GM21423 (cell line): ENCODE measurements around the gene C1orf226.
"Not testable (repeated sequence)": the region's sequence is repeated elsewhere in the genome, so short reads cannot be mapped to it uniquely, and the experiment has no call there.

Experiments
- ATAC-seq: cut with Tn5 transposase; IDR thresholded peaks from one replicate; pipeline ENCODE4 v1.9.1; 2021; ENCODE audit warnings: mild to moderate bottlenecking, moderate library complexity; ENCODE audit not compliant: unreplicated experiment

C1orf226 gene

GRCh38 chr1:162404550-162405160 is 23.1 kb downstream of the C1orf226 start:
- ATAC-seq, result no peak

GRCh38 chr1:162405800-162406199 is 24.3 kb downstream of the C1orf226 start:
- ATAC-seq, result no peak

DNA sequence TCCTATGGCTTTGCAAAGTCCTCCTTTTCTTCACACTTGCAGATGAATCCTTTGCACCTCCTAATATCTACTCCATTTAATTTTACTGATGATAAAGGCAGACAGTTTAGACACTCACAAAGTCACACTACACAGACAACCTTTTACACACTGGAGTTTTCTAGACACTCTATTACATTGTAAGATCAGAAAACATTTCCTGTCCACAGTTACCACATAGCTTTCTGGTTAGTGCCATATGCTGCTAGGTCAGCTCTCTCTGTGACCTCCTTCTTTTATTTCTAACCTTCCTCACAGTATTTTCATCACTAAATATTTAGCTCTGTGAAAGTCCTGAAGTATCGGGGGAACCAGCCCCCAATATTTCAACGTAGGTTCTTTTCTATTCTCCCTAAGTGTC is 25.3 kb downstream of the C1orf226 start:
- no peak for ATAC-seq

- no peak for ATAC-seq
Observed at GRCh38 chr1:162407539-162407938, 26.0 kb downstream of the C1orf226 start.

DNA sequence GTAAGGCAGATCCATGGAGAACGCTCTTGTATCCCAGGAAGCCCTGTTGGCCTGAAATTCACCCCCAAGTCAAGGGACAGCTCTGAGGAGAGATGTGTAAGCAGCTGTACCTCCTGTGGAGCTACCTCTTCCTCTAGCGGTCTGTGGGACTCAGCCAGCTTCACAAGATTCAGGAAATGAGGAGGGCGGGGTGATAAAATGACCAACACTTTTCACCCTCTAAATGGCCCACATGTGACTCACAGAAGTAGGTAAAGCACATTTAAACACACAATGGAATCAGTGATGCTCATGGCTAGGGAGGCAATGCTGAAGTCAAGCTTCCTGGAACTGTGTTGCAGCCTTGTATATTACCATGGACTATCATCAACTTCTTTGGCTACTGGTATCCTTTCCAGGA is 30.5 kb downstream of the C1orf226 start, which contains the start of gene SH2D1B:
Gene SH2D1B (minus strand): TSS at position 135 of the 400 bp plus-strand sequence. CDS start 120 bp downstream, at position 15.
- ATAC-seq, result no peak

- ATAC-seq, result no peak
Observed at GRCh38 chr1:162416215-162416614, 34.7 kb downstream of the C1orf226 start.

DNA sequence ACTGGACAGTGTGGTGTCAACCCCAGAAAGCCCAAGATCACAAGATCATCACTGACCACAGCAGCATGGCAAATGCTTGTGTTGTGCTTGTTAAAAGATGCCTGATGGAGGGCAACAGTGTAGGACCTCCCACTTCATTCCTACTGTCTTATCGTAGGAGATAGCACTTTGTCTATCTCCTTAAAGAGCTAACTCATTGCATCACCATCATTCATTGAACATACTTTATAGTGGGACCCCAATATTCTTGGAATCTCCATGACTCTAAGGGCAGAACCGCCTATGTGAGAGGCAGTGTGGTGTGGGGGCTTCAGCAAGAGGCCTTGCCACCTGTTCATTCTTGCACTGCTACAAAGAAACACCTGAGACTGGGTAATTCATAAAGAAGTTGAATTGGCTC is 35.4 kb downstream of the C1orf226 start:
- ATAC-seq, result no peak

- ATAC-seq, result no peak
Observed at GRCh38 chr1:162417650-162418049, 36.1 kb downstream of the C1orf226 start.

DNA sequence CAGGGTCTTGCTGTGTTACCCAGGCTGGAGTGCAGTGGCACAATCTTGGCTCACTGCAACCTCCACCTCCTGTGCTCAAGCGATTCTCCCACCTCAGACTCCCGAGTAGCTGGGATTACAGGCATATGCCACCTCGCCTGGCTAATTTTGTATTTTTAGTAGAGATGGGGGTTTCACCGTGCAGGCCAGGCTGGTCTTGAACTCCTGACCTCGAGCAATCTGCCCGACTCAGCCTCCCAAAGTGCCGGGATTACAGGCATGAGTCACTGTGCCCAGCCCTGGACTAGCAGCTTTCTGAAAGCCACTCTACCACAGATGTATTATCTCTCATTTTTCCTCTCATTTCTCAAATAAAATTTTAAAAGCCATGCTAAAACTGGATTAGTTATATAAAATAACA is 37.1 kb downstream of the C1orf226 start:
- ATAC-seq, result not testable (repeated sequence)

DNA sequence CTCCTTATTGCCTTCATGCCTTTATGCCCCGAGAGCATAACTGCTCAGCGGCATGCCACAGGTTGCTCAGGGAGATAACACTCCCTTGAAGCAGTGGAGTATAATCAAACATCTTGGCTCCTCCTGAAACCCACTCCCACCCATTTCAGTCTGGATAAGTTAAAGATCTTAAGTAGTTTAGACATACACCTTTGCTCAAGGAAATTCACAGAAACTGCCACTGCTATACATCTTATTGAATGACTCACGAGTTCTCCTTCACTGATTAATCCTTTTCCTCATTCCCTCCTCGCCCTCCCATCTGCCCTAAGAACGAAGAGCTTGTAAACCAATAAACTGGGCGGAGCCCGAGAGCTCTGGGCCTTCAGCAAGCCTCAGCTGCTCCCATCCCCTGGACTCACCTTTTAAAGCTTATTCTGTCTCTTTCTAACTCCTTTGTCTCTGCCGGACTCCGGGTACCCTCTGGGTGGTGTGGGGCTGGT is 38.0 kb downstream of the C1orf226 start:
- ATAC-seq, result not testable (repeated sequence)

- ATAC-seq, result no peak
Observed at GRCh38 chr1:162420120-162420519, 38.6 kb downstream of the C1orf226 start.

GRCh38 chr1:162421258-162422164 is 40.0 kb downstream of the C1orf226 start:
- ATAC-seq, result no peak

DNA sequence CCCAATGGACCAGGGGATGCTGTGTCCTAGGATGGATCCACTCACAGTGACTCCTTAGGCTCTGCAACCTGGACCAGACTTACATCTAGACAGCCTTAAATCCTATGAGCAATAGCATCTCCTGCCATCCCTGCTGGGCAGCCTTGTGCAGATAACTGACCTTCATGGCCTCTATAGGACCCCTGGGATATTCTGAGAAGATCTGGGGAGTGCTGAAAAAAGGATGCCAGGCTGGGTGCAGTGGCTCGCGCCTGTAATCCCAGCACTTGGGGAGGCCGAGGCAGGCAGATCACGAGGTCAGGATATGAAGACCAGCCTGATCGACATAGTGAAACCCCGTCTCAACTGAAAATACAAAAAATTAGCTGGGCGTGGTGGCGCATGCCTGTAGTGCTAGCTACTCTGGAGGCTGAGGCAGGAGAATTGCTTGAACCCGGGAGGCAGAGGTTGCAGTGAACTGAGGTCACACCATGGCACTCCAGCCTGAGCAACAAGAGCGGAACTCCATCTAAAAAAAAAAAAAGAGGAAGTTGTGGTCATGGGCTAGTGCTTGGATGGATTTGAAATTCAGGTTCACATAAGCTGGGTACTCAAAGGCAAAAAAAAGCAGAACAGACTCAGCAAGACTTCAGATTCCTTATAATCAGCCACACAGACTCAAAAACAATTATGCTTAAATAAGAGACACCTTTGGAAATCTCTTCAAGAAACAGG is 41.3 kb downstream of the C1orf226 start:
- no peak for ATAC-seq

GRCh38 chr1:162430583-162430982 is 49.1 kb downstream of the C1orf226 start:
- no peak for ATAC-seq

DNA sequence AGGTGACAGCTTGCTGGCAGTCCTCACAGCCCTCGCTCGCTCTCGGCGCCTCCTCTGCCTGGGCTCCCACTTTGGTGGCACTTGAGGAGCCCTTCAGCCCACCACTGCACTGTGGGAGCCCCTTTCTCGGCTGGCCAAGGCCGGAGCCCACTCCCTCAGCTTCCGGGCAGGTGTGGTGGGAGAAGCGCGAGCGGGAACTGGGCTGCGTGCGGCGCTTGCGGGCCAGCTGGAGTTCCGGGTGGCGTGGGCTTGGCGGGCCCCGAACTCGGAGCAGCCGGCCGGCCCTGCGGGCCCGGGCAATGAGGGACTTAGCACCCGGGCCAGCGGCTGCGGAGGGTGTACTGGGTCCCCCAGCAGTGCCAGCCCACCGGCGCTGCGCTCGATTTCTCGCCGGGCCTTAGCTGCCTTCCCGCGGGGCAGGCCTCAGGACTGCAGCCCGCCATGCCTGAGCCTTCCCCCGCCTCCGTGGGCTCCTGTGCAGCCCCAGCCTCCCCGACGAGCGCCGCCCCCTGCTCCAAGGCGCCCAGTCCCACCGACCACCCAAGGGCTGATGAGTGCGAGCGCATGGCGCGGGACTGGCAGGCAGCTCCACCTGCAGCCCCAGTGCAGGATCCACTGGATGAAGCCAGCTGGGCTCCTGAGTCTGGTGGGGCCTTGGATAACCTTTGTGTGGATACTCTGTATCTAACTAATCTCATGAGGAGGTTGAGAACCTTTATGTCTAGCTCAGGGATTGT is 51.6 kb downstream of the C1orf226 start:
- not testable (repeated sequence) for ATAC-seq
